HepG2 (cell line): Measurements from ENCODE around the gene MRM2. TPM values are rescaled to one million over a fixed set of nuclear protein-coding genes. Genes with fewer than 3 reads are reported as not detected.

Experiments used
- AGO1 ChIP-seq: fragments of 200-400 bp; formaldehyde crosslinking; IDR thresholded peaks from 2 replicates; pipeline ENCODE4 v1.6.1; 2017; ENCODE audit warnings: mild to moderate bottlenecking, low read depth, low read length, moderate library complexity; ENCODE audit not compliant: poor library complexity, severe bottlenecking
- ARNTL ChIP-seq: sonication (generic); formaldehyde crosslinking; IDR thresholded peaks from 2 replicates; pipeline ENCODE4 v1.4.0; 2020; ENCODE audit warnings: mild to moderate bottlenecking, missing genetic modification reagents
- ATF1 ChIP-seq: IDR thresholded peaks from 2 replicates; pipeline ENCODE4 v1.6.1; 2016; ENCODE audit warnings: mild to moderate bottlenecking, control low read depth
- ETV6 ChIP-seq: sonication (generic); formaldehyde crosslinking; conservative IDR thresholded peaks from 2 replicates; pipeline ENCODE4 v1.4.0; 2020; ENCODE audit warnings: missing genetic modification reagents
- KDM3A ChIP-seq: IDR thresholded peaks from 2 replicates; pipeline ENCODE4 v1.6.1; 2018; ENCODE audit warnings: low read depth, missing compliant biosample characterization
- NFYC ChIP-seq: IDR thresholded peaks from 2 replicates; pipeline ENCODE4 v1.6.1; 2016; ENCODE audit warnings: missing genetic modification reagents, missing compliant biosample characterization
- NR2C2 ChIP-seq: sonication (generic); formaldehyde crosslinking; IDR thresholded peaks from 2 replicates; pipeline ENCODE4 v1.4.0; 2020; ENCODE audit warnings: missing genetic modification reagents, mild to moderate bottlenecking, moderate library complexity, borderline replicate concordance
- SMAD9 ChIP-seq: sonication (generic); formaldehyde crosslinking; IDR thresholded peaks from 2 replicates; pipeline ENCODE4 v1.5.1; 2020; ENCODE audit warnings: mild to moderate bottlenecking, missing genetic modification reagents
- SNAPC2 ChIP-seq: sonication (generic); formaldehyde crosslinking; IDR thresholded peaks from 2 replicates; pipeline ENCODE4 v1.8.1; 2022; ENCODE audit warnings: mild to moderate bottlenecking, missing genetic modification reagents
- SOX5 ChIP-seq: IDR thresholded peaks from 2 replicates; pipeline ENCODE4 v1.6.1; 2016; ENCODE audit warnings: borderline replicate concordance
- TMF1 ChIP-seq: sonication (generic); formaldehyde crosslinking; IDR thresholded peaks from 2 replicates; pipeline ENCODE4 v1.8.1; 2022; ENCODE audit warnings: low read depth, missing genetic modification reagents
- ZBTB42 ChIP-seq: sonication (generic); formaldehyde crosslinking; IDR thresholded peaks from 2 replicates; pipeline ENCODE4 v1.5.0; 2020; ENCODE audit warnings: mild to moderate bottlenecking, missing genetic modification reagents
- ZMYM3 ChIP-seq: sonication (generic); formaldehyde crosslinking; IDR thresholded peaks from 2 replicates; pipeline ENCODE4 v1.5.1; 2020; ENCODE audit warnings: mild to moderate bottlenecking, missing genetic modification reagents
- ZNF333 ChIP-seq: sonication (generic); formaldehyde crosslinking; IDR thresholded peaks from 2 replicates; pipeline ENCODE4 v1.4.0; 2020; ENCODE audit warnings: mild to moderate bottlenecking, missing genetic modification reagents, borderline replicate concordance
- ZNF773 ChIP-seq: sonication (generic); formaldehyde crosslinking; IDR thresholded peaks from 2 replicates; pipeline ENCODE4 v1.4.0; 2020; ENCODE audit warnings: missing genetic modification reagents, borderline replicate concordance
- polyA plus RNA-seq, 8 experiments: library from polyadenylated mRNA; depleted of rRNA in 3 of 8; stranded (reverse) in 7 of 8; unstranded in 1 of 8; fragments of >200 nt; fragmentation: Illumina TruSeq in 4 of 8; extraction: Trizol in 4 of 8; gene quantifications; 2 replicates each; pipeline versions ENCODE4 v1.2.1 to v1.2.3, GENCODE V29; 2011 to 2016; ENCODE audit warnings: low read depth in 4 of 8, missing spikeins in 1 of 8, mixed read lengths in 1 of 8; ENCODE audit not compliant: insufficient read depth in 1 of 8
- total RNA-seq, 5 experiments: library from RNA; depleted of rRNA; stranded (reverse); fragments of >200 nt; fragmentation: Illumina TruSeq; extraction: Trizol; gene quantifications; 2 replicates each; pipeline ENCODE4 v1.2.3, GENCODE V29; 2016; ENCODE audit warnings: low read depth in 1 of 5
- TF ChIP-seq, protein P1 (sequence below): sonication (generic); formaldehyde crosslinking; IDR thresholded peaks from 2 replicates; pipeline ENCODE4 v1.4.0; 2020; ENCODE audit warnings: missing genetic modification reagents
- TF ChIP-seq, protein P2 (sequence below): sonication (generic); formaldehyde crosslinking; IDR thresholded peaks from 2 replicates; pipeline ENCODE4 v1.8.0; 2022; ENCODE audit warnings: missing genetic modification reagents, mild to moderate bottlenecking, moderate library complexity, borderline replicate concordance
- TF ChIP-seq, protein P3 (sequence below): sonication (generic); formaldehyde crosslinking; IDR thresholded peaks from 2 replicates; pipeline ENCODE4 v1.4.0; 2020; ENCODE audit warnings: mild to moderate bottlenecking, missing genetic modification reagents, borderline replicate concordance
- TF ChIP-seq, protein P4 (sequence below): sonication (generic); formaldehyde crosslinking; IDR thresholded peaks from 2 replicates; pipeline ENCODE4 v1.5.1; 2020; ENCODE audit warnings: mild to moderate bottlenecking, missing genetic modification reagents, borderline replicate concordance
- TF ChIP-seq, protein P5 (sequence below): sonication (generic); formaldehyde crosslinking; IDR thresholded peaks from 2 replicates; pipeline ENCODE4 v1.8.0; 2022; ENCODE audit warnings: mild to moderate bottlenecking, missing genetic modification reagents; ENCODE audit not compliant: insufficient replicate concordance

MRM2 gene
- total and polyA plus RNA-seq, 2 of the 13 experiments (the other 11 are each of a cell fraction or from before 2014, with no cell fraction given), result 13.2 to 34.2 TPM

DNA sequence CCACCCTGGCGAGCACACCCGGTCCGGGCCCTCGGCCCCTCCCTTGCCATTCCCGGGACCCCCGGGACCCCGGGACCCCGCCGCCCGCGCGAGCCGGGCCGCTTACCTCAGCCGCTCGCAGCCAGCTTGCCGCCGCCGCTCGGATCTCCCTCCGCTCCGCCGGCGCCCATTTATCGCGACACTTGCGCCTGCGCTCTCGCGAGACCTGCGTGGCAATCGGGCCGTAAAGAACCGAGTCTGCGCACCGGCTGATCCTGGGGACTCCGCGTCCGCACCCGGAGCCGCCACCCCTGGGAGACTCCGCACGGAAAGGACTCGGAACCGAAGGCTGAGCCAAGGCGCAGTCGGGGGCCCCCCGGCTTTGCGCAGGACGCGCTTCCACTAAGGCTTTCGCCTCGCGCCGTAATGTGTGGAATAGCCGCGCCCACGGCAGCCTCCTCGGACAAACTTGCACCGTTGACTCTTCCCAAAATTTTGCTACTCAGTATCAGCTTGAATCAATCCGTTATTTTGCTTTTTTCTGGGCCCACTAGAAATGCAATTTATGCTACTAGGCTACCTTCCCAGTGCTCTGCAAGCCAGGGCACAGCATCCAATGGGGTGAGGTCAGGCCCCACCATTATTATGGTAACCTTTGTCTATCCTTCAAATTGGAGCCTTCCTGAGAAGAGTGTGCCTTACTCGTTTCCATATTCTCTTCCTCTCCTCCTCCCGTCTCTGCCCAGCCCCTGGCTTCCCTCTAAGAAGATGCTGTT is 9.1 kb downstream of the MRM2 start, which contains the start of gene MAD1L1 (continued):
- TF ChIP-seq AGO1 (peak; percentile 93), ARNTL (CRISPR knock-in tag) (no peak), ETV6 (CRISPR knock-in tag) (no peak), ATF1 (CRISPR knock-in tag) (no peak), KDM3A (CRISPR knock-in tag) (no peak), NFYC (no peak), SMAD9 (CRISPR knock-in tag) (no peak), ZNF773 (CRISPR knock-in tag) (peak; percentile 85; the same call in 1 of the 2 replicates), ZNF333 (CRISPR knock-in tag) (0 out of 2 replicates have a peak, but pooled peaks have one; percentile 78), SOX5 (CRISPR knock-in tag) (peak; percentile 7; the same call in 1 of the 2 replicates), SNAPC2 (CRISPR knock-in tag) (no peak), NR2C2 (CRISPR knock-in tag) (peak; percentile 23; the same call in 1 of the 2 replicates), ZBTB42 (CRISPR knock-in tag) (no peak), ZMYM3 (peak; percentile 52; the same call in 1 of the 2 replicates), TMF1 (CRISPR knock-in tag) (no peak; the same call in 1 of the 2 replicates)
- TF ChIP-seq, protein P1, sequence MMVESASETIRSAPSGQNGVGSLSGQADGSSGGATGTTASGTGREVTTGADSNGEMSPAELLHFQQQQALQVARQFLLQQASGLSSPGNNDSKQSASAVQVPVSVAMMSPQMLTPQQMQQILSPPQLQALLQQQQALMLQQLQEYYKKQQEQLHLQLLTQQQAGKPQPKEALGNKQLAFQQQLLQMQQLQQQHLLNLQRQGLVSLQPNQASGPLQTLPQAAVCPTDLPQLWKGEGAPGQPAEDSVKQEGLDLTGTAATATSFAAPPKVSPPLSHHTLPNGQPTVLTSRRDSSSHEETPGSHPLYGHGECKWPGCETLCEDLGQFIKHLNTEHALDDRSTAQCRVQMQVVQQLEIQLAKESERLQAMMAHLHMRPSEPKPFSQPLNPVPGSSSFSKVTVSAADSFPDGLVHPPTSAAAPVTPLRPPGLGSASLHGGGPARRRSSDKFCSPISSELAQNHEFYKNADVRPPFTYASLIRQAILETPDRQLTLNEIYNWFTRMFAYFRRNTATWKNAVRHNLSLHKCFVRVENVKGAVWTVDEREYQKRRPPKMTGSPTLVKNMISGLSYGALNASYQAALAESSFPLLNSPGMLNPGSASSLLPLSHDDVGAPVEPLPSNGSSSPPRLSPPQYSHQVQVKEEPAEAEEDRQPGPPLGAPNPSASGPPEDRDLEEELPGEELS, result peak; percentile 37
- TF ChIP-seq, protein P2, sequence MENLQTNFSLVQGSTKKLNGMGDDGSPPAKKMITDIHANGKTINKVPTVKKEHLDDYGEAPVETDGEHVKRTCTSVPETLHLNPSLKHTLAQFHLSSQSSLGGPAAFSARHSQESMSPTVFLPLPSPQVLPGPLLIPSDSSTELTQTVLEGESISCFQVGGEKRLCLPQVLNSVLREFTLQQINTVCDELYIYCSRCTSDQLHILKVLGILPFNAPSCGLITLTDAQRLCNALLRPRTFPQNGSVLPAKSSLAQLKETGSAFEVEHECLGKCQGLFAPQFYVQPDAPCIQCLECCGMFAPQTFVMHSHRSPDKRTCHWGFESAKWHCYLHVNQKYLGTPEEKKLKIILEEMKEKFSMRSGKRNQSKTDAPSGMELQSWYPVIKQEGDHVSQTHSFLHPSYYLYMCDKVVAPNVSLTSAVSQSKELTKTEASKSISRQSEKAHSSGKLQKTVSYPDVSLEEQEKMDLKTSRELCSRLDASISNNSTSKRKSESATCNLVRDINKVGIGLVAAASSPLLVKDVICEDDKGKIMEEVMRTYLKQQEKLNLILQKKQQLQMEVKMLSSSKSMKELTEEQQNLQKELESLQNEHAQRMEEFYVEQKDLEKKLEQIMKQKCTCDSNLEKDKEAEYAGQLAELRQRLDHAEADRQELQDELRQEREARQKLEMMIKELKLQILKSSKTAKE (CRISPR knock-in tag), result no peak
- TF ChIP-seq, protein P3, sequence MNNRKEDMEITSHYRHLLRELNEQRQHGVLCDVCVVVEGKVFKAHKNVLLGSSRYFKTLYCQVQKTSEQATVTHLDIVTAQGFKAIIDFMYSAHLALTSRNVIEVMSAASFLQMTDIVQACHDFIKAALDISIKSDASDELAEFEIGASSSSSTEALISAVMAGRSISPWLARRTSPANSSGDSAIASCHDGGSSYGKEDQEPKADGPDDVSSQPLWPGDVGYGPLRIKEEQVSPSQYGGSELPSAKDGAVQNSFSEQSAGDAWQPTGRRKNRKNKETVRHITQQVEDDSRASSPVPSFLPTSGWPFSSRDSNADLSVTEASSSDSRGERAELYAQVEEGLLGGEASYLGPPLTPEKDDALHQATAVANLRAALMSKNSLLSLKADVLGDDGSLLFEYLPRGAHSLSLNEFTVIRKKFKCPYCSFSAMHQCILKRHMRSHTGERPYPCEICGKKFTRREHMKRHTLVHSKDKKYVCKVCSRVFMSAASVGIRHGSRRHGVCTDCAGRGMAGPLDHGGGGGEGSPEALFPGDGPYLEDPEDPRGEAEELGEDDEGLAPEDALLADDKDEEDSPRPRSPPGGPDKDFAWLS (CRISPR knock-in tag), result no peak
- TF ChIP-seq, protein P4, sequence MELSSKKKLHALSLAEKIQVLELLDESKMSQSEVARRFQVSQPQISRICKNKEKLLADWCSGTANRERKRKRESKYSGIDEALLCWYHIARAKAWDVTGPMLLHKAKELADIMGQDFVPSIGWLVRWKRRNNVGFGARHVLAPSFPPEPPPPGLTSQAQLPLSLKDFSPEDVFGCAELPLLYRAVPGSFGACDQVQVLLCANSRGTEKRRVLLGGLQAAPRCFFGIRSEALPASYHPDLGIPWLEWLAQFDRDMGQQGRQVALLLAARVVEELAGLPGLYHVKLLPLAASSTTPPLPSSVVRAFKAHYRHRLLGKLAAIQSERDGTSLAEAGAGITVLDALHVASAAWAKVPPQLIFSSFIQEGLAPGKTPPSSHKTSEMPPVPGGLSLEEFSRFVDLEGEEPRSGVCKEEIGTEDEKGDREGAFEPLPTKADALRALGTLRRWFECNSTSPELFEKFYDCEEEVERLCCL, result no peak; the same call in 1 of the 2 replicates
- TF ChIP-seq, protein P5, sequence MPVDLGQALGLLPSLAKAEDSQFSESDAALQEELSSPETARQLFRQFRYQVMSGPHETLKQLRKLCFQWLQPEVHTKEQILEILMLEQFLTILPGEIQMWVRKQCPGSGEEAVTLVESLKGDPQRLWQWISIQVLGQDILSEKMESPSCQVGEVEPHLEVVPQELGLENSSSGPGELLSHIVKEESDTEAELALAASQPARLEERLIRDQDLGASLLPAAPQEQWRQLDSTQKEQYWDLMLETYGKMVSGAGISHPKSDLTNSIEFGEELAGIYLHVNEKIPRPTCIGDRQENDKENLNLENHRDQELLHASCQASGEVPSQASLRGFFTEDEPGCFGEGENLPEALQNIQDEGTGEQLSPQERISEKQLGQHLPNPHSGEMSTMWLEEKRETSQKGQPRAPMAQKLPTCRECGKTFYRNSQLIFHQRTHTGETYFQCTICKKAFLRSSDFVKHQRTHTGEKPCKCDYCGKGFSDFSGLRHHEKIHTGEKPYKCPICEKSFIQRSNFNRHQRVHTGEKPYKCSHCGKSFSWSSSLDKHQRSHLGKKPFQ (CRISPR knock-in tag), result peak; percentile 39
